22Rv1 (cell line): ENCODE data around the gene LRRK1.

Source experiments
- CTCF ChIP-seq: fragments of 450-650 bp; IDR thresholded peaks from 2 replicates; pipeline ENCODE4 v1.5.1; 2017; ENCODE audit warnings: mild to moderate bottlenecking
- ZFX ChIP-seq: fragments of 450-650 bp; IDR thresholded peaks from 2 replicates; pipeline ENCODE4 v1.6.1; 2017; ENCODE audit warnings: antibody characterized with exemption, borderline replicate concordance

GRCh38 chr15:100951965-100952364, 32.8 kb downstream of the LRRK1 start:
- no peak for TF ChIP-seq CTCF
- TF ChIP-seq ZFX: no peak
